SK-N-SH (cell line): Measurements from ENCODE around the gene RBM20. TPM values are rescaled to one million over a fixed set of nuclear protein-coding genes. Genes with fewer than 3 reads are reported as not detected.

ENCODE experiments used
- CTCF ChIA-PET: fragments of 300-600, 350-600 bp; formaldehyde crosslinking; extraction: SDS; loops from one replicate; lab custom pipeline; 2021; lab: Yijun Ruan, JAX
- POLR2A ChIA-PET: fragments of 350-600 bp; sonication (Branson Sonifier 250); formaldehyde crosslinking; extraction: SDS; loops from one replicate; lab custom pipeline; 2020; ENCODE audit warnings: antibody characterized with exemption, inconsistent platforms; lab: Yijun Ruan, JAX
- DNase-seq: peaks from one replicate; pipeline ENCODE4 v3.0.0; 2012
- H2AFZ ChIP-seq: fragments of 200-600 bp; sonication (generic); 2 replicates; pipeline ENCODE4 v1.8.1; 2016; ENCODE audit warnings: antibody characterized with exemption, mild to moderate bottlenecking, low read depth
- H3F3A ChIP-seq: fragments of 200-600 bp; sonication (generic); replicated peaks from 2 replicates; pipeline ENCODE3; 2016; ENCODE audit warnings: antibody characterized with exemption, mild to moderate bottlenecking; ENCODE audit not compliant: insufficient read depth
- H3K27ac ChIP-seq, 2 experiments: fragments of 200-500 bp in 1 of 2; fragments of 200-600 bp in 1 of 2; sonication (Bioruptor generic) in 1 of 2; sonication (generic), shearing (Covaris generic) in 1 of 2; 2 replicates each; pipeline versions ENCODE4 v1.5.1 to v1.6.1; 2014 to 2016; ENCODE audit warnings: low read depth in 2 of 2, inconsistent platforms in 1 of 2, low read length in 1 of 2, mild to moderate bottlenecking in 1 of 2, mixed read lengths in 1 of 2
- H3K27me3 ChIP-seq: fragments of 200-600 bp; sonication (generic), shearing (Covaris generic); 2 replicates; pipeline ENCODE4 v1.6.1; 2016; ENCODE audit warnings: mixed run types; ENCODE audit not compliant: insufficient read depth
- H3K36me3 ChIP-seq, 2 experiments: fragments of 200-500 bp in 1 of 2; fragments of 200-600 bp in 1 of 2; sonication (Bioruptor generic) in 1 of 2; sonication (generic) in 1 of 2; replicated peaks in 1 of 2; 2 replicates each; pipeline versions ENCODE3 to v1.5.1; 2014 to 2016; ENCODE audit warnings: low read length in 1 of 2, mild to moderate bottlenecking in 1 of 2; ENCODE audit not compliant: insufficient read depth in 2 of 2, control insufficient read depth in 1 of 2
- H3K4me1 ChIP-seq, 2 experiments: fragments of 200-500 bp in 1 of 2; fragments of 200-600 bp in 1 of 2; sonication (Bioruptor generic) in 1 of 2; sonication (generic), shearing (Covaris generic) in 1 of 2; 2 replicates each; pipeline versions ENCODE4 v1.5.1 to v1.6.1; 2014 to 2016; ENCODE audit warnings: low read depth in 1 of 2, low read length in 1 of 2, mixed run types in 1 of 2; ENCODE audit not compliant: insufficient read depth in 2 of 2, control insufficient read depth in 1 of 2
- H3K4me2 ChIP-seq: fragments of 200-600 bp; sonication (generic), shearing (Covaris generic); 2 replicates; pipeline ENCODE4 v1.6.1; 2017; ENCODE audit warnings: mixed run types
- H3K4me3 ChIP-seq, 2 experiments: fragments of 200-500 bp in 1 of 2; fragments of 200-600 bp in 1 of 2; sonication (Bioruptor generic) in 1 of 2; sonication (generic), shearing (Covaris generic) in 1 of 2; 2 replicates each; pipeline versions ENCODE4 v1.5.1 to v1.8.1; 2014 to 2016; ENCODE audit warnings: low read depth in 2 of 2, inconsistent platforms in 1 of 2, low read length in 1 of 2, mild to moderate bottlenecking in 1 of 2, mixed read lengths in 1 of 2, moderate library complexity in 1 of 2
- H3K79me2 ChIP-seq: fragments of 200-600 bp; sonication (generic); 2 replicates; pipeline ENCODE4 v1.8.1; 2017; ENCODE audit warnings: mild to moderate bottlenecking; ENCODE audit not compliant: insufficient read depth
- H3K9ac ChIP-seq: fragments of 200-600 bp; sonication (generic); 2 replicates; pipeline ENCODE4 v1.6.1; 2017; ENCODE audit warnings: mixed run types
- H3K9me2 ChIP-seq: fragments of 200-600 bp; sonication (generic); 2 replicates; pipeline ENCODE4 v1.6.1; 2017; ENCODE audit warnings: mixed run types
- H3K9me3 ChIP-seq: fragments of 200-600 bp; sonication (generic); 2 replicates; pipeline ENCODE4 v1.6.1; 2017; ENCODE audit warnings: mixed run types, mild to moderate bottlenecking, moderate library complexity
- H4K20me1 ChIP-seq: fragments of 200-600 bp; sonication (generic); 2 replicates; pipeline ENCODE4 v1.6.1; 2017; ENCODE audit warnings: mild to moderate bottlenecking, mixed run types; ENCODE audit not compliant: insufficient read depth
- ELF1 ChIP-seq: IDR thresholded peaks from 2 replicates; pipeline ENCODE4 v1.4.0; 2012
- FOSL2 ChIP-seq: IDR thresholded peaks from 2 replicates; pipeline ENCODE4 v1.4.0; 2012; ENCODE audit warnings: low read depth, mild to moderate bottlenecking, moderate library complexity, borderline replicate concordance
- FOXJ3 ChIP-seq: sonication (generic); formaldehyde crosslinking; IDR thresholded peaks from 2 replicates; pipeline ENCODE4 v1.5.1; 2020; ENCODE audit warnings: mild to moderate bottlenecking, missing genetic modification reagents
- GATA2 ChIP-seq: sonication (generic); formaldehyde crosslinking; IDR thresholded peaks from 2 replicates; pipeline ENCODE4 v1.5.0; 2020; ENCODE audit warnings: mild to moderate bottlenecking, missing genetic modification reagents
- JUND ChIP-seq: IDR thresholded peaks from 2 replicates; pipeline ENCODE4 v1.4.0; 2012
- MEF2A ChIP-seq: IDR thresholded peaks from 2 replicates; pipeline ENCODE4 v1.4.0; 2012; ENCODE audit warnings: low read depth, borderline replicate concordance
- NRF1 ChIP-seq: IDR thresholded peaks from 2 replicates; pipeline ENCODE4 v1.6.1; 2012; ENCODE audit warnings: low read depth, mild to moderate bottlenecking, low read length
- POLR2AphosphoS5 ChIP-seq: IDR thresholded peaks from 2 replicates; pipeline ENCODE4 v1.6.1; 2012; ENCODE audit warnings: low read depth, low read length
- SIN3A ChIP-seq: IDR thresholded peaks from 2 replicates; pipeline ENCODE4 v1.6.1; 2012; ENCODE audit warnings: low read depth, mild to moderate bottlenecking, low read length, moderate library complexity, borderline replicate concordance
- TAF1 ChIP-seq: IDR thresholded peaks from 2 replicates; pipeline ENCODE4 v1.6.1; 2012; ENCODE audit warnings: low read depth, mild to moderate bottlenecking, low read length, moderate library complexity, borderline replicate concordance
- TCF12 ChIP-seq: IDR thresholded peaks from 2 replicates; pipeline ENCODE4 v1.4.0; 2012
- TEAD4 ChIP-seq: IDR thresholded peaks from 2 replicates; pipeline ENCODE4 v1.4.0; 2012; ENCODE audit warnings: mild to moderate bottlenecking, borderline replicate concordance; ENCODE audit not compliant: insufficient read depth
- USF1 ChIP-seq: IDR thresholded peaks from 2 replicates; pipeline ENCODE4 v1.4.0; 2012; ENCODE audit warnings: low read depth, borderline replicate concordance
- WGBS: methylation state at CpG from one replicate; pipeline ENCODE4 v1.1.6; 2017; ENCODE audit warnings: low lambda C conversion rate; 5-methylcytosine and 5-hydroxymethylcytosine counted together
- polyA plus RNA-seq, 3 experiments: library from polyadenylated mRNA; depleted of rRNA; stranded (reverse); fragments of >200 nt; gene quantifications; 2 replicates each; pipeline ENCODE4 v1.2.3, GENCODE V29; 2012
- TF ChIP-seq, protein P1 (sequence below): IDR thresholded peaks from 2 replicates; pipeline ENCODE4 v1.4.0; 2012; ENCODE audit warnings: low read depth
- TF ChIP-seq, protein P2 (sequence below): fragments of 150-350 bp; IDR thresholded peaks from 2 replicates; pipeline ENCODE4 v1.6.1; 2016; ENCODE audit warnings: mild to moderate bottlenecking, low read depth, low read length
- TF ChIP-seq, protein P3 (sequence below): IDR thresholded peaks from 2 replicates; pipeline ENCODE4 v1.4.0; 2012; ENCODE audit warnings: low read depth, borderline replicate concordance

Gene RBM20
- polyA plus RNA-seq, 1 of the 3 experiments (the other 2 are of a cell fraction), result 0.64 TPM

DNA sequence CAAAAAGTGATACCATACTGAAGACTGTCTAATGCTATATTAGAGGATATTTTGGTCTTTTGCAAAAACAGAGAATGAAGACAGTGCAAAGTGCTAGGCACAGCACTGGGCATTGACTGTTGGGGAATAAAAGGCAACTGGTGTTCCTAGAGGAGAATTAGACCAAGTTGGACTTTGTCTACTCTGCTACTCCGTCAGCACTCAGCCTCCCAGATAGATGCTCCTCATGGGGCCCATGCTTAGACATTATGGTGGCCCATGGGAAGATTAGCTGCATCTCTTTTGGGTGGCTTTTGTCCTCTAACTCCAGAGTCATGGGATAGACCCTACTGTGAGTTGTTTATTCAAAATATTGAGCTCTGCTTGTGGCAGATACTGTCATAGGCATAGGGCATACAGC lies 113.5 kb downstream of the RBM20 start:
- H3K4me3 ChIP-seq, result no peak overlapping the region
- H3K36me3 ChIP-seq, result no peaks in the 10 kb centered on the region
- no peak overlapping the region for H2AFZ ChIP-seq
- no peaks in the 10 kb centered on the region for H3F3A ChIP-seq
- H3K4me1 ChIP-seq, result peaks cover 8 to 17% of the 10 kb centered on the region in 2 experiments; a peak in 2 of 4 replicates
- no peak for DNase-seq
- no peaks in the 10 kb centered on the region for H4K20me1 ChIP-seq
- TF ChIP-seq, protein P1, sequence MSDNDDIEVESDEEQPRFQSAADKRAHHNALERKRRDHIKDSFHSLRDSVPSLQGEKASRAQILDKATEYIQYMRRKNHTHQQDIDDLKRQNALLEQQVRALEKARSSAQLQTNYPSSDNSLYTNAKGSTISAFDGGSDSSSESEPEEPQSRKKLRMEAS, result no peak
- TF ChIP-seq POLR2AphosphoS5 (no peak), GATA2 (CRISPR knock-in tag) (no peak), USF1 (no peak), JUND (no peak), NRF1 (no peak), ELF1 (no peak), TAF1 (no peak), MEF2A (no peak), SIN3A (no peak), TCF12 (no peak), FOSL2 (no peak), FOXJ3 (no peak), TEAD4 (no peak)
- TF ChIP-seq, protein P2, sequence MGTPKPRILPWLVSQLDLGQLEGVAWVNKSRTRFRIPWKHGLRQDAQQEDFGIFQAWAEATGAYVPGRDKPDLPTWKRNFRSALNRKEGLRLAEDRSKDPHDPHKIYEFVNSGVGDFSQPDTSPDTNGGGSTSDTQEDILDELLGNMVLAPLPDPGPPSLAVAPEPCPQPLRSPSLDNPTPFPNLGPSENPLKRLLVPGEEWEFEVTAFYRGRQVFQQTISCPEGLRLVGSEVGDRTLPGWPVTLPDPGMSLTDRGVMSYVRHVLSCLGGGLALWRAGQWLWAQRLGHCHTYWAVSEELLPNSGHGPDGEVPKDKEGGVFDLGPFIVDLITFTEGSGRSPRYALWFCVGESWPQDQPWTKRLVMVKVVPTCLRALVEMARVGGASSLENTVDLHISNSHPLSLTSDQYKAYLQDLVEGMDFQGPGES, result no peak
- TF ChIP-seq, protein P3, sequence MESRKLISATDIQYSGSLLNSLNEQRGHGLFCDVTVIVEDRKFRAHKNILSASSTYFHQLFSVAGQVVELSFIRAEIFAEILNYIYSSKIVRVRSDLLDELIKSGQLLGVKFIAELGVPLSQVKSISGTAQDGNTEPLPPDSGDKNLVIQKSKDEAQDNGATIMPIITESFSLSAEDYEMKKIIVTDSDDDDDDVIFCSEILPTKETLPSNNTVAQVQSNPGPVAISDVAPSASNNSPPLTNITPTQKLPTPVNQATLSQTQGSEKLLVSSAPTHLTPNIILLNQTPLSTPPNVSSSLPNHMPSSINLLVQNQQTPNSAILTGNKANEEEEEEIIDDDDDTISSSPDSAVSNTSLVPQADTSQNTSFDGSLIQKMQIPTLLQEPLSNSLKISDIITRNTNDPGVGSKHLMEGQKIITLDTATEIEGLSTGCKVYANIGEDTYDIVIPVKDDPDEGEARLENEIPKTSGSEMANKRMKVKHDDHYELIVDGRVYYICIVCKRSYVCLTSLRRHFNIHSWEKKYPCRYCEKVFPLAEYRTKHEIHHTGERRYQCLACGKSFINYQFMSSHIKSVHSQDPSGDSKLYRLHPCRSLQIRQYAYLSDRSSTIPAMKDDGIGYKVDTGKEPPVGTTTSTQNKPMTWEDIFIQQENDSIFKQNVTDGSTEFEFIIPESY, result no peak
- TF ChIP-seq, all 33 proteins: peak for 0
- Histone ChIP-seq H3K9ac (no peak overlapping the region), H3K27me3 (no peaks in the 10 kb centered on the region), H3K9me2 (no peaks in the 10 kb centered on the region), H3K9me3 (no peaks in the 10 kb centered on the region), H3K27ac (no peak overlapping the region; a peak in 1 of 4 replicates), H3K4me2 (no peak overlapping the region), H3K79me2 (no peaks in the 10 kb centered on the region)
- POLR2A ChIA-PET, result no interaction called here
- CTCF ChIA-PET, result interaction anchor here (0.6 to 1.0 kb wide), 2 partner anchors 14 to 115 kb away, joined by 3 to 4 read pairs; no protein-coding TSS in a partner anchor
- no CpG with 5 or more reads among the region's 1 CpG for WGBS
